Activated T-cell treated with anti-CD3 and anti-CD28 coated beads, Interleukin-2, amount 50 U/mL, for 48 hours (primary cell): ENCODE data around the gene TMEM132C.

Experiments
- DNase-seq, 2 experiments: peaks; one replicate each; pipeline ENCODE4 v3.0.0-alpha.2; 2020

The TMEM132C gene

GRCh38 chr12:128353301-128353700 lies 86.3 kb downstream of the TMEM132C start:
- no peak for DNase-seq

DNA sequence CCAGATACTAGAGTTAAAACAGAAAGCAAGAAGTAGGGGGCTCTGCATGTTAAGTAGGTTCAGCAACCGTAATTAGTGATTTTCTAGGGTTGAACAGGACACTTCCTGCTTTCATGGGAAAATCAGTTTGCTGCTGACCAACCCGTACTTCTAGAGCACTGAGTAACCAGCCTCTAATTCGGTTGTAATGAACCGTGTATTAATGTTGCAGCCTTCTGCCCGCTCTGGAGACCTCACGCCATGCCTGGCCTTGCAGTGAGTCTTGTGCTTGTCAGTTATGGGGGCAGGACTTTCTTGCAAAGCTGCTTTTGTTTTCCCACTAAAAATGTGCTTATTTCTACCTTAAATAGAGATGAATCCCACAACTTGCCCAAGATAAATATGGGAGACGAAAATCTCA lies 89.6 kb downstream of the TMEM132C start:
- DNase-seq, result no peak

DNA sequence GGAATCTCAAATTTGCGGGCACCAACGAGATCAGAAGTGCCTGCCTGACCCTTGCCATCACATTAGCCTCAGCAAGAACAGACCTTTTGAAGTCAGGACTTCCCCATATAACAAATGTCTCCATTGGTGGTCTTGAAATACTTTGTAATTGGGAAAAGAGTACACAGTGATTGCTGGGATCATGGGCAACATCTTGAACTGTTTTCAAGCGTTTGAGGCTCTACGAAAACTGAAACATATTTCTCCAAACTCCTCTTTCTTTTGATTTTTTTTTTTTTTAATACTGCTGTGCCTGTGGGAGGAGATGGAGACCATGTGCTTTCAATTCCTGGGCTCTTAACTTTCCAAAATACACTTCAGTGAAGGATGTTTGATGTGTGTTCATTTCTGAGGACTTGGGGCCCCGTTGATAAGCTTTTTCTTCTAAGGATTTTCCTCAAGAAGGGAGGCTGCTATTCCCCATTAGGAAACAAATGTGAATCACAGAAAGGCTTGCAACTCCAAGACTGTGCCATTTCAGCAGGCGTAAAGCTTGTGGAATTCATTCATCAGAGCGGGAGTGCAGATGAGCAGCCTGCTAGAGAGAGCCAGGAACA lies 94.5 kb downstream of the TMEM132C start:
- DNase-seq, result no peak

GRCh38 chr12:128365032-128365431 lies 98.1 kb downstream of the TMEM132C start:
- no peak for DNase-seq

- no peak for DNase-seq
Observed at GRCh38 chr12:128365651-128366231, 98.8 kb downstream of the TMEM132C start.

- no peak for DNase-seq
Observed at GRCh38 chr12:128367961-128368360, 101.0 kb downstream of the TMEM132C start.

DNA sequence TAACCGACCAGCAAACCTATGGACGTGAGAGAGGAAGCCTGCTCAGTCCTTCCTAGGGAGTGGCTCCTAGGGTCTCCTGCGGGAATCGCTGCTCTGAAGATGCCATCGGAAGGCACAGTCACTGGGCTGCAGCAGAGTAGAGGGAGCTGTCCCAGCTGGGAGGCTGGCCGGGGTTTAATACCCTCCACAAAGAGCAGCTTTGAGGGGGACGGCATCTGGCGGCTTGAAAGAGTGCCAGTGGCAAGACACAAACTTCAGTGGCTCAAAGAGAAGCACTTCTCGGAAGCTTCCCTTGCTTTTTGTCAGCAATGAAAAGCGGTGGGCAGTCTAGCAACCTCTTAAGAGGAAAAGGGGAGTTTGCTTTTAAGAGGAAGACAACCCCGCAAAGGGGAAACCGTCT lies 114.6 kb downstream of the TMEM132C start:
- no peak for DNase-seq

- DNase-seq, result no peak
Observed at GRCh38 chr12:128381946-128382345, 115.0 kb downstream of the TMEM132C start.

DNA sequence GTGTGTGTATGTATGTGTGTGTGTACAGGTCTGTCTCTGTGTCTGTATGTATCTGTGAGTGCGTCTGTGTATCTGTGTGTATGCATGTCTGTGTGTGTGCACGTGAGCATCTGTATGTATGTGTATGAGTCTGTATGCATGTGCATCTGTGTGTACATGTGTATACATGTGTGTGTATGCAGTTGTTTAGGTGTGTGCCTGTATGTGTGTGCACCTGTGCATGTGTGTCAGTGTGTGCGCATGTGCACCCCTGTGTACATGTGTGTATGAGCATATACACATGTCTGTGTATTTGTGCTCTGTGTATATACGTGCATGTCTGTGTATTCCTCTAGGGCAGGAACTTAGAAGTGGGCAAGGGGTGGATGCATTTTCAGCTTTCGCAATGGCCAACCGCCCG lies 116.0 kb downstream of the TMEM132C start:
- no peak for DNase-seq

DNA sequence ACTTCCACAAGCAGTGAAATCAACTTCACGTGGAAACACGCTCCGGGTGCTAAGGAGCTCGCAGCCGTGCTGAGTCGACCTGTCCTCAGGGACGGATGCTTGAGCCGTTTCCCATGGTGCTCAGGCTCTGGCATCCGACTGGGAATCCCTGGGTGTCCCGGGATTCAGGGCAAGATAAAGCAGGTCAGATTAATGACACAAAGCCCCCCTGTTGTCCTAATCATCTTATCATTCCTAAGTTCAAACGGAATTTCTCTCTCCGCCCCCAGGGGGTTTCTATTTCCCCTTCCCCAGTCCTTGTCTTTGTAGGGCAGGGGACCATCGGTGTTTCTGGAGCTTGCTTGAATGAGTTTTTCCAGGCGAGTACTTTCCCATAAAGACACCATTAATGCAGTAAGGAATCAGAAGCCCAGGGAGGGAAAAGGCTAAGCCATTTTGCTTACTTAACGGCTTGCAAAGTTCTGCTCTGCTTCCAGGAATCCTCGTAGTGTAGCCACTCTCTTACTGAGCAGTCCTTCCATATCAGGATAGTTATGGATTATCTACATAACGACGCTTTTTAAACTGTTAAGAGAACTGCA lies 116.5 kb downstream of the TMEM132C start:
- DNase-seq, result no peak

DNA sequence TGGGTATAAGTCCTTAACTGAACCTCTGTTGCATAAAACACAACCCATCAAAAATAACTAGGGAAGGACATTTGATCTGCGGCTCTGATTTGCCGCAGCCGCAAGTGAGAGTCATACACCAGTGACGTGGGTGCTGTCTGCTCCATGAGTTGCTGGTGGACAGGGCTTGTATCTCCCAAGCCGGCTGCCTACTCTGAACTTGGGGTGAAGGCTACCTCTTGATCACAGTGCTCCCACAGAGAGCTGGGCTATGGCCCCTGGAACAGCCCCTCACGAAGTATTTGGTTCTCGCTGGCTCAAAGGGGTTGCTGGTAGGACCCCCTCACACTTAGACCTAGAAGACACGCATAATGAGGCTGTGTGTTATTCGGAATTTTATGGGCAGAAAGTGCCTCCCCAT lies 118.8 kb downstream of the TMEM132C start:
- DNase-seq, result no peak

- peak; percentile 22 to 49 for DNase-seq
Observed at GRCh38 chr12:128387811-128388422, 120.9 kb downstream of the TMEM132C start.

DNA sequence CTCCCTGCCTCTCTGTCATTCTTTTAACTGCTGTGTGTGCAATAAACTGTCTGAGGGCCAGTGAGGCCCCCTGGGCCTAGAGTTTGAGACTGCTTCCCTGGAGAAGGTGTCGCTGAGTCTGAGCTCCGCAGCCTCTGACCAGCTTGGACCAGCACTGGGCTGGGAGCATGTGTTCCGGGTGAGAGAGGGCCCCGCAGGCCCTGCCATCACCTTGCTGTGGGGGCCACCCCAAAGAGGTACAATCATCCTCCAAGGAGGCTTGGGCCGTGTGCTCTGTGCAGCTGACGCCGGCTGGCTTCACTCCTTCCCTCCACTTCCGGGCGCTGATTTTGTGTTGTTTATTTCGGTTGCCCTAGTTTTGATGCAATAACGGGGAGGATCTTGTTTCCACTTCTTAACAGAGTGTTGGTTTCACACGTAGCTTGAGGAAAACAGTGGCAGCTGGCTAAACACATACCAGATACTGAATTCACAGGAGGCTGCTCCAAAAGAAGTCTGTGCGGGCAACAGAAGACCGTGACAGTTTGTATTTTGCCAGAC lies 121.6 kb downstream of the TMEM132C start:
- DNase-seq, result no peak

- DNase-seq, result no peak
Observed at GRCh38 chr12:128393346-128393745, 126.4 kb downstream of the TMEM132C start.

GRCh38 chr12:128394137-128394536 lies 127.2 kb downstream of the TMEM132C start:
- no peak for DNase-seq

GRCh38 chr12:128399253-128399652 lies 132.3 kb downstream of the TMEM132C start:
- DNase-seq, result no peak

DNA sequence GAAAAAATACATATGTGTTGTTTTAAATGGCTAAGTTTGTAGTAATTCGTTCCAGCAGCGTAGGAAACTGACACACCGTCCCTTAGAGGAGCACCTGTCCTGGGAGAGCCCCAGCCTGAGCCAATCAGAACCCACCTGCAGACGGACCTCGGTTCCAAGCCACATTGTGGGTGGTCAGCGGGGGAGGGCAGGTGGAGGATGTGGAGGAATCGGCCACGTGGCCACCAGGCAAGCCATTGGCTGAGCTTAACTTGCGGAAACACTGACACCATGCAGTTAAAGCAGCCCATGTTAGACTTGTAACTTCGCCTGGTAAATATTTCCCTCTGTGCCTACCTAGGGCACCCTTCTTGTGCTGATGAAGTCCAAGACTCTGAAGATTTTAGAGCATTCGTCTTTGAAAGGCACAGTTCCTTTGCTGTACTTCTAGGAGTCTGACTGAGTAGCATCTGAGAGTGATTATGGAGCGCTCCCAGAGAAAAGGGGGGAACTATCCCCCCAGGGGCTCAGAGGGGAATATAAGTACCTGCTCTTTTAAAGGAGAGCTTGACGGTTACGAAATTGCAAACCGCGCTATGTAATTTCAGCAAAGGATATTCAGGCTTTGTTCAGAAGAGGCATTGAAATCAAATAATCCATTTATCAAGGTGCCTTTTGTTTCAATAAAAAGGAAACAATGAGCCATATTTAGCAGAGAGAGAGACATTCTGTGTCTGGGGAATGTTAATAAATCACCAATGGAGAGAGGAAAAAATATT lies 135.7 kb downstream of the TMEM132C start:
- DNase-seq, result no peak

DNA sequence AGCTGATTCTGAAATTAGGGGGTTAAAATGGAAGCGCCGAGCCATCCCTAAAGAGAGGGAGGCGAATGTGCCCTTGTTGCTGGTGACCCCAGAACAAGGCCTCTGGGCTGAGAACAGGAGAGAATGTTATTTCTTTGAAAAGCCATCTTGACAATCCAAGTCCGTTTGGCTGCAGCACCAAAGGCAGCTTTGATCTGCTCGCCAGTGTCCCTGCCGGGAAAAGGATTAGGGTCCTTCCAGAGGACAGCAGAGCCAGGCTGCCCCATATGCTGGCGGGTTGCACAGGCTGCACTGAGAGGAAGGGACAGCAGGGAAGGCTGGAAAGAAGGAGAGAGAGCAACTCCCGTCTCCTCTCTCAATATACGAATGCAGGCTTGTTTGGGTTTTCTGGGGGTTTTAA lies 141.7 kb downstream of the TMEM132C start:
- no peak for DNase-seq

- DNase-seq, result no peak
Observed at GRCh38 chr12:128415036-128415560, 148.1 kb downstream of the TMEM132C start.

GRCh38 chr12:128418944-128419343 lies 152.0 kb downstream of the TMEM132C start:
- DNase-seq, result no peak

GRCh38 chr12:128420163-128420562 lies 153.2 kb downstream of the TMEM132C start:
- DNase-seq, result no peak

DNA sequence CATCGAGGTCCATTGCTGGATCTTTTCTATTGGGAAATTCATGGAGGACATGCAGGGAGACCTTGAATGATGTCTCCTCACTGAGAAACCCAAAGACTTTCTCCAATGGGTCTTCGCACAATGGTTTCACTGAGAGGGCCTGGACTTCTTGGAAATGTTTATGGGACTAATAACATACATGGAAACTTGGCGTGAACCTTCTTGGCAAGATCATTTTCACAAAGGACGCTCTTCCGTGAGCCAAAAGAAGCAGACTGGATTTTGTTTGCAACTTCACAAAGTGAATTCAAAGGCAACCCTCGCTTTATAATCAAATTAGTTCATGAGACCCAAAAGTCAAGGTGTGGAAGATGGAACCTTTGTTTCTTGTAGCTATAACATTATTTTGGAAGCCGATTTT lies 154.4 kb downstream of the TMEM132C start:
- DNase-seq, result no peak

GRCh38 chr12:128423205-128423604 lies 156.2 kb downstream of the TMEM132C start:
- no peak for DNase-seq
